Measurements from ENCODE around the gene DEK.
"Not testable (repeated sequence)": the region's sequence is repeated elsewhere in the genome, so short reads cannot be mapped to it uniquely, and the experiment has no call there.

The DEK gene

DNA sequence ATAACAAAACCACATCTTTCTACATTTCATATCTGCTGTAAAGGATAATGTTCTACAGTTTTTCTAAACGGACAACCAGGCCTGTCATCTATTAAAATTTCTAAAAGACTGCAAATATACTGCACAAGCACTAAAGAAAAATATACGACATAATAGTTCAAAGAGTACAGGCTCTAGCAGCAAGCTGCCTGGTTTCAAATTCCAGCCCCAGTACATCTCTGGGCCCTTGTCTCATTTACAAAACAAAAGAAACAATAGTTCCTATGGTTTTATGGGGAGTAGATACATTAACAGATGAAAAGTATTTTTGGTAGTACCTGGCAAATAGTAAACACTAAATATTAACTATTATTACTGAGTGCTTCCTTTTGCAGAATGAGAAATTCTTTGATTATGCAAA, 24.1 kb downstream of the DEK start:
- DNase-seq (ENCODE audit: low read depth), result no peak
- no peak overlapping the region for H3K4me3 ChIP-seq (ENCODE audit: low read length)
- no peak for TF ChIP-seq CTCF (conservative IDR thresholded peaks at IDR 0.05; ENCODE audit: low read depth, low read length)

DNA sequence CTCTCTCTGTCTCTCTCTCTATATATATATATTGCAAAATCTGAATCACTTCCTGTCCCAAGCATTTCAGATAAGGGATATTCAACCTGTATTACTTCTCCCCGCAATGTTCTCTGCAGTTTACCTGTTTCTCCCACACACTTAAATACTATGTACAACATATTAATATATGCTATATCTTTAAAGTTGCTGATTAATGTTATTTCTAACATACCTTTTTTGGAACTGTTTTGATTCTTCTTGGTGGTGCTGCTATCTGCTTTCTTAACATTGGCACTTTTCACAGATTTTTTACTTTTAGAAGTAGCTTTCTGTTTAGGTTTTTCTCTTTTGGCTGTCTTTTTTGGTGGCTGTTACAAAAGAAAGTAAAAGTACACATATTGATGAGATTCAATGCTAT, 27.2 kb downstream of the DEK start:
- no peak for DNase-seq (ENCODE audit: low read depth)
- no peak for TF ChIP-seq CTCF (conservative IDR thresholded peaks at IDR 0.05; ENCODE audit: low read depth, low read length)
- H3K4me3 ChIP-seq (ENCODE audit: low read length), result no peak overlapping the region

- no peak overlapping the region for H3K4me3 ChIP-seq (ENCODE audit: low read length)
- TF ChIP-seq CTCF (conservative IDR thresholded peaks at IDR 0.05; ENCODE audit: low read depth, low read length), result no peak
- no peak for DNase-seq (ENCODE audit: low read depth)
These were observed 28.8 kb downstream of the DEK start for GRCh38 chr6:18235524-18235923.

- no peak for TF ChIP-seq CTCF (conservative IDR thresholded peaks at IDR 0.05; ENCODE audit: low read depth, low read length)
These were observed 29.8 kb downstream of the DEK start for GRCh38 chr6:18234564-18234963.

DNA sequence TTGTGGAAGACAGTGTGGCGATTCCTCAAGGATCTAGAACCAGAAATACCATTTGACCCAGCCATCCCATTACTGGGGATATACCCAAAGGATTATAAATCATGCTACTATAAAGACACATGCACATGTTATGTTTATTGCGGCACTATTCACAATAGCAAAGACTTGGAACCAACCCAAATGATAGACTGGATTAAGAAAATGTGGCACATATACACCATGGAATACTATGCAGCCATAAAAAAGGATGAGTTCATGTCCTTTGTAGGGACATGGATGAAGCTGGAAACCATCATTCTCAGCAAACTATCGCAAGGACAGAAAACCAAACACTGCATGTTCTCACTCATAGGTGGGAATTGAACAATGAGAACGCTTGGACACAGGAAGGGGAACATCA, 30.6 kb downstream of the DEK start:
- not testable (repeated sequence) for H3K4me3 ChIP-seq (ENCODE audit: low read length); DNase-seq (ENCODE audit: low read depth)

More at GRCh38 chr6:18234564-18234963, 29.8 kb downstream of the DEK start:
- DNase-seq (ENCODE audit: low read depth), result no peak
- H3K4me3 ChIP-seq (ENCODE audit: low read length), result no peak overlapping the region

GRCh38 chr6:18231856-18232255, 32.5 kb downstream of the DEK start:
- DNase-seq (ENCODE audit: low read depth); H3K4me3 ChIP-seq (ENCODE audit: low read length): not testable (repeated sequence)

- not testable (repeated sequence) for H3K4me3 ChIP-seq (ENCODE audit: low read length); DNase-seq (ENCODE audit: low read depth)
These were observed 35.7 kb downstream of the DEK start for GRCh38 chr6:18228590-18228989.

- DNase-seq (ENCODE audit: low read depth); H3K4me3 ChIP-seq (ENCODE audit: low read length): not testable (repeated sequence)
These were observed 37.2 kb downstream of the DEK start for GRCh38 chr6:18227166-18227565.

DNA sequence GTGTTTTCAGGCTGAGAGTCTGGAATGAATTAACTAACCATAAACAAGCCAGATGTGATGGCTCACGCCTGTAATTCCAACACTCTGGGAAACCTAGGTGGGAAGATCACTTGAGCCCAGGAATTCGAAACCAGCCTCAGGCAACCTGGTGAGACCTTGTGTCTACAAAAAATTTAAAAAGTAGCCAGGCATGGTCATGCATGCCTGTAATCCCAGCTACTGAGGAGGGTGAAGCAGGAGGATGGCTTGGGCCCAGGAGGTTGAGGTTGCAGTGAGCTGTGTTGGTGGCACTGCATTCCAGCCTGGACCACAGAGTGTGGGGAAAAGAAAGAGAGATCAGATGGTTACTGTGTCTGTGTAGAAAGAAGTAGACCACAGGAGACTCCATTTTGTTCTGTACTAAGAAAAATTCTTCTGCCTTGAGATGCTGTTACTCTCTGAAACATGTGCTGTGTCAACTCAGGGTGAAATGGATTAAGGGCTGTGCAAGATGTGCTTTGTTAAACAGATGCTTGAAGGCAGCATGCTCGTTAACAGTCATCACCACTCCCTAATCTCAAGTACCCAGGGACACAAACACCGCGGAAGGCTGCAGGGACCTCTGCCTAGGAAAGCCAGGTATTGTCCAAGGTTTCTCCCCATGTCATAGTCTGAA, 37.8 kb downstream of the DEK start:
- not testable (repeated sequence) for DNase-seq (ENCODE audit: low read depth); H3K4me3 ChIP-seq (ENCODE audit: low read length)

- no peak overlapping the region for H3K4me3 ChIP-seq (ENCODE audit: low read length)
- no peak for TF ChIP-seq CTCF (conservative IDR thresholded peaks at IDR 0.05; ENCODE audit: low read depth, low read length)
- DNase-seq (ENCODE audit: low read depth), result no peak
These were observed 43.1 kb downstream of the DEK start for GRCh38 chr6:18221288-18221615.

Measured in retinal pigment epithelial cell (primary cell).